Hepatocyte (in vitro differentiated cells): ENCODE measurements around the gene NOVA1. TPM values are rescaled to one million over a fixed set of nuclear protein-coding genes. Genes with fewer than 3 reads are reported as not detected.

ENCODE experiments used
- DNase-seq: peaks from one replicate; pipeline ENCODE4 v3.0.0-alpha.2; 2016; ENCODE audit warnings: low spot score
- H2AFZ ChIP-seq: fragments of 200-600 bp; sonication (generic); 2 replicates; pipeline ENCODE4 v1.6.0; 2016; ENCODE audit warnings: antibody characterized with exemption, mild to moderate bottlenecking
- H3K27ac ChIP-seq: fragments of 200-600 bp; sonication (generic); 2 replicates; pipeline ENCODE4 v1.5.1; 2016; ENCODE audit warnings: mild to moderate bottlenecking
- H3K27me3 ChIP-seq: fragments of 200-600 bp; sonication (generic); 2 replicates; pipeline ENCODE4 v1.6.1; 2016
- H3K36me3 ChIP-seq: fragments of 200-600 bp; sonication (generic); replicated peaks from 2 replicates; pipeline ENCODE4 v1.5.1; 2016; ENCODE audit warnings: low read depth; ENCODE audit not compliant: insufficient read depth
- H3K4me1 ChIP-seq: fragments of 200-600 bp; sonication (generic); 2 replicates; pipeline ENCODE4 v1.5.1; 2016; ENCODE audit warnings: mild to moderate bottlenecking, moderate library complexity; ENCODE audit not compliant: insufficient read depth
- H3K4me2 ChIP-seq: fragments of 200-600 bp; sonication (generic); 2 replicates; pipeline ENCODE4 v1.6.0; 2016
- H3K4me3 ChIP-seq: fragments of 200-600 bp; sonication (generic); 2 replicates; pipeline ENCODE4 v1.5.1; 2016; ENCODE audit warnings: mild to moderate bottlenecking
- H3K79me2 ChIP-seq: fragments of 200-600 bp; sonication (generic); 2 replicates; pipeline ENCODE4 v1.6.0; 2017; ENCODE audit warnings: mild to moderate bottlenecking
- H3K9me2 ChIP-seq: fragments of 200-600 bp; sonication (generic); replicated peaks from 2 replicates; pipeline ENCODE4 v1.6.0; 2017; ENCODE audit warnings: mild to moderate bottlenecking; ENCODE audit not compliant: insufficient read depth
- H3K9me3 ChIP-seq: fragments of 200-600 bp; sonication (generic); 2 replicates; pipeline ENCODE4 v1.5.1; 2016; ENCODE audit warnings: low read depth, mild to moderate bottlenecking
- H4K20me1 ChIP-seq: fragments of 200-600 bp; sonication (generic); 2 replicates; pipeline ENCODE4 v1.6.0; 2016; ENCODE audit warnings: mild to moderate bottlenecking; ENCODE audit not compliant: insufficient read depth, poor library complexity, severe bottlenecking
- EZH2 ChIP-seq: fragments of 200-600 bp; sonication (generic); IDR thresholded peaks from 2 replicates; pipeline ENCODE4 v1.6.1; 2016; ENCODE audit warnings: antibody characterized with exemption, mild to moderate bottlenecking, borderline replicate concordance
- EZH2phosphoT487 ChIP-seq: fragments of 200-600 bp; sonication (generic); IDR thresholded peaks from one replicate; pipeline ENCODE4 v1.6.1; 2018; ENCODE audit warnings: antibody characterized with exemption, mild to moderate bottlenecking, low read depth, moderate library complexity; ENCODE audit not compliant: unreplicated experiment, severe bottlenecking
- WGBS: methylation state at CpG from one replicate; pipeline ENCODE4 v1.1.6; 2016; ENCODE audit warnings: low lambda C conversion rate; ENCODE audit errors: missing lambda C conversion rate; 5-methylcytosine and 5-hydroxymethylcytosine counted together
- polyA plus RNA-seq: library from polyadenylated mRNA; unstranded; fragments of >200 nt; fragmentation: Nextera tagmentation; extraction: Ambion mirVana; gene quantifications from 2 replicates; pipeline ENCODE4 v1.2.1, GENCODE V29; 2016
- total RNA-seq: library from RNA; depleted of rRNA; stranded (reverse); fragments of >200 nt; gene quantifications from 2 replicates; pipeline ENCODE4 v1.2.3, GENCODE V29; 2014
- TF ChIP-seq, protein P1 (sequence below): fragments of 200-600 bp; sonication (generic); IDR thresholded peaks from 2 replicates; pipeline ENCODE4 v1.5.1; 2016; ENCODE audit warnings: antibody characterized with exemption, mild to moderate bottlenecking; ENCODE audit not compliant: poor library complexity

NOVA1 gene
- total and polyA plus RNA-seq, 2 experiments from 2014 or later = 1.7 to 2.7 TPM

DNA sequence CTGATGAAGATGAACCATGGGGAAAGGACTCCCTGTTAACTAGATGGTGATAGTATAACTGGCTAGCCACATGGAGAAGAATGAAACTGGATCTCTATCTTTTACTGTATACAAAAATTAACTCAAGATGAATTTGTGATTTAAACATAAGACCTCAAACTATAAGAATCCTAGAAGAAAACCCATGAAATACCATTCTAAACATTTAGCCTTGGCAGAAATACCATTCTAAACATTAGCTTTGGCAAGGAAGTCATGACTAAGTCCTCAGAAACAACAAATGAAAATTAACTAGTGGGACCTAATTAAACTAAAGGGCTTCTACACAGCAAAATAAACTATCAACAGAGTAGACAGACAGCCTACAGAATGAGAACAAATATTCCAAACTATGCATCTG, 28.4 kb upstream of the NOVA1 start:
- no peak overlapping the region for H3K27ac ChIP-seq
- H2AFZ ChIP-seq = no peak overlapping the region
- no peaks in the 10 kb centered on the region for H3K27me3 ChIP-seq
- H3K4me2 ChIP-seq = no peak overlapping the region
- TF ChIP-seq, protein P1, sequence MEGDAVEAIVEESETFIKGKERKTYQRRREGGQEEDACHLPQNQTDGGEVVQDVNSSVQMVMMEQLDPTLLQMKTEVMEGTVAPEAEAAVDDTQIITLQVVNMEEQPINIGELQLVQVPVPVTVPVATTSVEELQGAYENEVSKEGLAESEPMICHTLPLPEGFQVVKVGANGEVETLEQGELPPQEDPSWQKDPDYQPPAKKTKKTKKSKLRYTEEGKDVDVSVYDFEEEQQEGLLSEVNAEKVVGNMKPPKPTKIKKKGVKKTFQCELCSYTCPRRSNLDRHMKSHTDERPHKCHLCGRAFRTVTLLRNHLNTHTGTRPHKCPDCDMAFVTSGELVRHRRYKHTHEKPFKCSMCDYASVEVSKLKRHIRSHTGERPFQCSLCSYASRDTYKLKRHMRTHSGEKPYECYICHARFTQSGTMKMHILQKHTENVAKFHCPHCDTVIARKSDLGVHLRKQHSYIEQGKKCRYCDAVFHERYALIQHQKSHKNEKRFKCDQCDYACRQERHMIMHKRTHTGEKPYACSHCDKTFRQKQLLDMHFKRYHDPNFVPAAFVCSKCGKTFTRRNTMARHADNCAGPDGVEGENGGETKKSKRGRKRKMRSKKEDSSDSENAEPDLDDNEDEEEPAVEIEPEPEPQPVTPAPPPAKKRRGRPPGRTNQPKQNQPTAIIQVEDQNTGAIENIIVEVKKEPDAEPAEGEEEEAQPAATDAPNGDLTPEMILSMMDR = no peak
- TF ChIP-seq EZH2 (no peak), EZH2phosphoT487 (no peak)
- H3K4me1 ChIP-seq = no peaks in the 10 kb centered on the region
- no peaks in the 10 kb centered on the region for H3K9me3 ChIP-seq
- H4K20me1 ChIP-seq = no peaks in the 10 kb centered on the region
- H3K9me2 ChIP-seq = no peaks in the 10 kb centered on the region
- no peak for DNase-seq
- no peak overlapping the region for H3K4me3 ChIP-seq
- no peaks in the 10 kb centered on the region for H3K36me3 ChIP-seq
- H3K79me2 ChIP-seq = no peaks in the 10 kb centered on the region

DNA sequence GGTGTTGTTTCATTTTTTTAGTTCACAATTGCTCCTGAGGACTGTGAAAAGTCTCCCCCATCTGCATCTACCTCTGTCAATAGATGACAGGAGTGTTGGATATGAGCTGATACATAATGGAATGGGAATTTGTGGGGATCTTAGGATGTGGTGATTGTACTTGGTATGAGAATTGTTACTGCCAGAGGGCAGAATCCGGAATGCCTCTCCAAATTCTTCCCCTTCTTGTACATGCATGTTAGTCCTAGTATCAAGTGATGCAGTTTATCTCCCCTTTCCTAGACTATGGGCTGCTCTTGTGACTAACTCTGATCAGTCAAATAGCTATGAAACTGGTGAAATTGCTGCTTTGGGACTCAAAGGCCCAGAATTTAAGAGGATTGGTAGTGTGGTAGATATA, 24.8 kb upstream of the NOVA1 start:
- no peak overlapping the region for H3K4me2 ChIP-seq
- H3K4me3 ChIP-seq = no peak overlapping the region
- no peaks in the 10 kb centered on the region for H3K27me3 ChIP-seq
- no peak overlapping the region for H2AFZ ChIP-seq
- 73% methylated on average over 1 of the region's 1 CpG for WGBS
- no peaks in the 10 kb centered on the region for H3K9me3 ChIP-seq
- H4K20me1 ChIP-seq = no peaks in the 10 kb centered on the region
- DNase-seq = no peak
- H3K79me2 ChIP-seq = no peaks in the 10 kb centered on the region
- H3K27ac ChIP-seq = no peak overlapping the region
- no peaks in the 10 kb centered on the region for H3K4me1 ChIP-seq
- no peaks in the 10 kb centered on the region for H3K36me3 ChIP-seq
- TF ChIP-seq, protein P1 = no peak
- no peak for TF ChIP-seq EZH2phosphoT487
- TF ChIP-seq EZH2 = no peak
- no peaks in the 10 kb centered on the region for H3K9me2 ChIP-seq

DNA sequence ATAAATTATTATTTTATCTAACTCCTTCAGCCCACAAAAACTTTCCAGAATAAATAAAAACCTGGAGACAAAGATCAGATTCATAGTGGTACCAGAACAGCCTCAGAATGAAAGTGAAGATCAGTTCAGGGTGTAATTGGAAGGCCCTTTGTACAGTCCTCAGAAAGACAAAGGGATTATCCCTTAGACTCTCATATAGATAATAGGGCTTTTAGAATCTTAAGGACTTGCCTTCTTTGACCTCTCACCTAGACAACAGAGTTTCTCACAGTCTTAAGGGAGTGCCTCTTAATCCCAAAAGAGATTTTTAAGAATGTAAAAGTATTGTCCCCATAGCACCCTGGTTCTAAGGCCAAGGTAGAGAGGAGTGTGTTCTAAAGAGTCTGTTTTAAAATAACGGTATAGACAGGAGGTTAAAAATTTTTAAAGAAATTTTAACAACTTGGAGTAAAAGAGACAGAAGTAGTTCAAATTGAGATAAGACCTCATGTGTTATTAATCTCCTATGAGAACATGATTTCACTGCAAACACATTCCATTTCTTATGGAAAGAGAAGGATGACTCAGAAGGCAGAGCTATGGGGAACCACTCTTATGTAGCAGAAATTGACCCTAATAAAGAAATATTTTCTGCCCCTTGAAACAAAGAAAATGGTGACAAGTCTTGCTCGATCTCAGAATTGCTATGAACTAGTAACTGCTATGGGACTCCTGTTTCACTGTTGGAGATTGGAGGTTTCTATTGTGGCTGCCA, 24.2 kb upstream of the NOVA1 start:
- WGBS = 68% methylated on average over 2 of the region's 2 CpGs
- H3K79me2 ChIP-seq = no peaks in the 10 kb centered on the region
- H3K4me3 ChIP-seq = no peak overlapping the region
- H3K27me3 ChIP-seq = no peaks in the 10 kb centered on the region
- no peaks in the 10 kb centered on the region for H3K9me2 ChIP-seq
- H4K20me1 ChIP-seq = no peaks in the 10 kb centered on the region
- TF ChIP-seq EZH2 (no peak), EZH2phosphoT487 (no peak)
- TF ChIP-seq, protein P1 = no peak
- no peaks in the 10 kb centered on the region for H3K36me3 ChIP-seq
- no peak for DNase-seq
- no peak overlapping the region for H3K27ac ChIP-seq
- H3K4me2 ChIP-seq = no peak overlapping the region
- no peaks in the 10 kb centered on the region for H3K9me3 ChIP-seq
- no peak overlapping the region for H2AFZ ChIP-seq
- H3K4me1 ChIP-seq = no peaks in the 10 kb centered on the region
